Measurements from ENCODE around the gene SSH2.

The SSH2 gene

DNA sequence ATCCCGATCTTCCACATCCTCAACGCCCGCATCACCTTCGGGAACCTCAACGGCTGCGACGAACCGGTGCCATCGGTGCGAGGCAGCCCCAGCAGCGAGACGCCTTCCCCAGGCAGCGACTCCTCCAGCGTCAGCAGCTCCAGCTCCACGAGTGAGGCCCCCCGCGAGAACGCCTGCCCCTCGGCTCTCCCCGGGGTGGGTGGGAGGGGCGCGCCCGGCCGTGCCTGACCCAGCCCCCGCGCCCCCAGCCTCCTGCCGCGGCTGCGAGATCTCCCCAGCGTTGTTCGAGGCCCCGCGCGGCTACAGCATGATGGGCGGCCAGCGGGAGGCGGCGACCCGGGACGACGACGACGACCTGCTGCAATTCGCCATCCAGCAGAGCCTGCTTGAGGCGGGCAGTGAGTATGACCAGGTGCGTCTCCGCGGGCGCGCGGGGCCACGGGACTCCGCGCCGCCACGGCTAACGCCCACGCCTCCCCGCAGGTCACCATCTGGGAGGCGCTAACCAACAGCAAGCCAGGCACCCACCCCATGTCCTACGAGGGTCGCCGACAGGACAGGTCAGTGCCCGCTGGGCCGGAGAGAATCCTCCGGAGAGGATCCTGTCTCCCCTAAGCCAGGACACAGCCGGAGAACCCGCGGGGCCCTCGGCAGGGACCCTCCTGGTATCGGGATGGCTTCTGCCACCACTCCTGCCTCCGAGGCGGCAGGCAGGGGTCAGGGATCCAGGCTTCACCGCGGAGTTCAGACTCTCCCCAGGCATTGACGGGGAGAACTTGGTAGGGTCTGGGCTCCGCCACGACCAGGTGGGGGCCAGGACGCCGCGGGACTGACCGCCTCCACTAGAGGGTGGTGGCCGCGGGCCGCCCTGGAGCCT is 317.4 kb downstream of the SSH2 start:
- Histone ChIP-seq H3K4me3 (ENCODE audit: low read depth in 1 of 2, low read length in 2 of 2) (no peak overlapping the region), H3K4me1 (ENCODE audit: control insufficient read depth in 1 of 2, insufficient read depth in 2 of 2, low read length in 2 of 2) (peaks cover 31 to 40% of the 10 kb centered on the region in 2 donors), H3K36me3 (ENCODE audit: control insufficient read depth in 1 of 2, insufficient read depth in 2 of 2, low read length in 2 of 2) (no peaks in the 10 kb centered on the region), H3K9ac (ENCODE audit: low read depth in 1 of 2, low read length in 2 of 2) (no peak overlapping the region), H3K9me3 (ENCODE audit: control insufficient read depth in 1 of 2, low read length in 2 of 2) (no peaks in the 10 kb centered on the region), H3K27ac (ENCODE audit: low read depth, low read length) (no peak overlapping the region), H3K27me3 (ENCODE audit: control insufficient read depth in 1 of 2, insufficient read depth in 2 of 2, low read length in 2 of 2) (peaks cover 9 to 29% of the 10 kb centered on the region in 2 donors)

DNA sequence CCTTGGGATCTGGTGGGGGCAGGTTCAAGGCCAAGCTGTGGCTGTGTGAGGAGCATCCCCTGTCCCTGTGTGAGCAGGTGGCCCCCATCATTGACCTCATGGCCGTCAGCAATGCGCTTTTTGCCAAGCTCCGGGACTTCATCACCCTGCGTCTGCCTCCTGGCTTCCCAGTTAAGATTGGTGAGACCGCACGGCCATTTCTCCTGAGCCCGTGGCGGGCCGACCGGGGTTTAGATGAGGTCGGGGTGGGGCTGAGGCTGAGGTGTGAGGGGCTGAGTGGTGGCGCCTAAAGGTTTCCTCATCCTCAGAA is 318.0 kb downstream of the SSH2 start:
- Histone ChIP-seq H3K4me3 (ENCODE audit: low read depth in 1 of 2, low read length in 2 of 2) (no peak overlapping the region), H3K36me3 (ENCODE audit: control insufficient read depth in 1 of 2, insufficient read depth in 2 of 2, low read length in 2 of 2) (no peaks in the 10 kb centered on the region), H3K27me3 (ENCODE audit: control insufficient read depth in 1 of 2, insufficient read depth in 2 of 2, low read length in 2 of 2) (peaks cover 9 to 29% of the 10 kb centered on the region in 2 donors), H3K4me1 (ENCODE audit: control insufficient read depth in 1 of 2, insufficient read depth in 2 of 2, low read length in 2 of 2) (peaks cover 25 to 34% of the 10 kb centered on the region in 2 donors), H3K9ac (ENCODE audit: low read depth in 1 of 2, low read length in 2 of 2) (no peak overlapping the region), H3K27ac (ENCODE audit: low read depth, low read length) (no peak overlapping the region), H3K9me3 (ENCODE audit: control insufficient read depth in 1 of 2, low read length in 2 of 2) (no peaks in the 10 kb centered on the region)

DNA sequence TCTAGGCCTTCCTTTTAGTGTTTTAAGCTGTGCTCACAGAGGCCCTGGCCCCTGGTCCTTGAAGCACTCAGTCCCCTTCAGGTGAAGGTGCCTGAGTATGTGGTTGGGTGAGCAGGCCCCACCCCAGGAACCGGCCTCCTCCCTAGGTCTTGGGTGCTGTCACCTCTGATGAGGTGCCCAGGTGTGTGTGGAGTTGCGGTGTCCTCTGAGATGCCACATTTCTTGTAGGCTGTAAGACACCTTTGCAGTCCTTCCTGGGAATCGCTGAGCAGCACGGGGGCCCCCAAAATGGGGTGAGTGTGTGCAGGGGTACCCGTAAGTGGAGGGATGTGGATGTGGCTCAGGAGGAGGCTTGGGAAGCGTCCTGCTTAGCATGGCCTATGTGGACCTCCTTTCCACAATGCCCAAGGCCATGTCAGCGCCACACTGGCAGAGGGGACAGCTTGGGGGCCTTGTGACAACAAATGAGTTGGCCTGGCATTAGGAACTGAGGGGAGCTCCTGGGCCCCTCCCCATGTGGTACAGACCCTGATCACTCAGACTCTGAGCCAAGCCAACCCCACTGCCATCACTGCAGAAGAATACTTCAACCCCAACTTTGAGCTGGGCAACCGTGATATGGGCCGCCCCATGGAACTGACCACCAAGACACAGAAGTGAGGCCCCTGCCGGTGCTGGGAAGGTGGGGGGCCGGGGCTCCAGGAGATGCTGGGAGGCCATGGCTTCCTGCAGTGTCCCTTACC is 318.5 kb downstream of the SSH2 start:
- Histone ChIP-seq H3K9ac (ENCODE audit: low read depth in 1 of 2, low read length in 2 of 2) (no peak overlapping the region), H3K4me3 (ENCODE audit: low read depth in 1 of 2, low read length in 2 of 2) (no peak overlapping the region), H3K27me3 (ENCODE audit: control insufficient read depth in 1 of 2, insufficient read depth in 2 of 2, low read length in 2 of 2) (peaks cover 7 to 23% of the 10 kb centered on the region in 2 donors), H3K27ac (ENCODE audit: low read depth, low read length) (no peak overlapping the region), H3K4me1 (ENCODE audit: control insufficient read depth in 1 of 2, insufficient read depth in 2 of 2, low read length in 2 of 2) (peaks cover 20 to 29% of the 10 kb centered on the region in 2 donors), H3K9me3 (ENCODE audit: control insufficient read depth in 1 of 2, low read length in 2 of 2) (no peaks in the 10 kb centered on the region), H3K36me3 (ENCODE audit: control insufficient read depth in 1 of 2, insufficient read depth in 2 of 2, low read length in 2 of 2) (no peaks in the 10 kb centered on the region)

DNA sequence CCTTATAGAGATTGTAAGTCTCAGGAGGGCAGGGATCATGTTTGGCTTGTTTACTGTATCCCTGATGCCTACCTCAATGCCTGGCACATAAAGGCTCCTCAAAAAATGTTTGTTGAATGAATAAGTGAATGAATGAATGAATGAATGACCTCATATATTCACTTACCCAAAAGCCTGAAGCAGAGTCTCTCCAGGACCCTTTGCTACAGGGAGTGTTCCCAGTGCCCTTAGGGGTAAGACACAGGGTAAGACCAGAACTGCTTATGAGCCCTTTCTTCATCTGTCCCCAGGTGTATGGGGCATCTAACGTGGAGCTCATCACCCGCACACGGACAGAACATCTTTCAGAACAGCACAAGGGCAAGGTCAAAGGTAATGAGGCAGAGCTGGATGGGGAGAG is 319.6 kb downstream of the SSH2 start:
- Histone ChIP-seq H3K9ac (ENCODE audit: low read depth in 1 of 2, low read length in 2 of 2) (no peak overlapping the region), H3K36me3 (ENCODE audit: control insufficient read depth in 1 of 2, insufficient read depth in 2 of 2, low read length in 2 of 2) (no peaks in the 10 kb centered on the region), H3K27me3 (ENCODE audit: control insufficient read depth in 1 of 2, insufficient read depth in 2 of 2, low read length in 2 of 2) (peaks cover 0 to 14% of the 10 kb centered on the region in 2 donors), H3K27ac (ENCODE audit: low read depth, low read length) (no peak overlapping the region), H3K4me3 (ENCODE audit: low read depth in 1 of 2, low read length in 2 of 2) (no peak overlapping the region), H3K9me3 (ENCODE audit: control insufficient read depth in 1 of 2, low read length in 2 of 2) (no peaks in the 10 kb centered on the region), H3K4me1 (ENCODE audit: control insufficient read depth in 1 of 2, insufficient read depth in 2 of 2, low read length in 2 of 2) (peaks cover 14 to 19% of the 10 kb centered on the region in 2 donors)

DNA sequence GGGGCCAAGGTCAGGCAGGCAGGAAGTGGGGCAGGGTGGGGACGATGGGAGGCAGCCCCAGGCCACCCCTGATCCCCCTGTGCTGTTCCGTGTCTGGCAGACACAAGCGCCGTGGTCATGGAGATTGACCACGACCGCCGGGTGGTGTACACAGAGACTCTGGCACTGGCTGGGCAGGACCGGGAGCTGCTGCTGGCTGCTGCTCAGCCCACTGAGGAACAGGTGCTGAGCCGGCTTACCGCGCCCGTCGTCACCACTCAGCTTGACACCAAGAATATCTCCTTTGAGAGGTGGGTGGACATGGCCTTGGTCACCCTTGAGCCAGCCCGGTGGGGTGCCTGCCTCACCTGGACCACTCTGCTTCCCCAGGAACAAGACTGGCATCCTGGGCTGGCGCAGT is 321.0 kb downstream of the SSH2 start:
- no peak overlapping the region for H3K4me3 ChIP-seq (ENCODE audit: low read depth in 1 of 2, low read length in 2 of 2)
- H3K27ac ChIP-seq (ENCODE audit: low read depth, low read length) = no peak overlapping the region
- H3K4me1 ChIP-seq (ENCODE audit: control insufficient read depth in 1 of 2, insufficient read depth in 2 of 2, low read length in 2 of 2) = peaks cover 6% of the 10 kb centered on the region in 2 donors
- peaks cover 0 to 4% of the 10 kb centered on the region in 2 donors for H3K27me3 ChIP-seq (ENCODE audit: control insufficient read depth in 1 of 2, insufficient read depth in 2 of 2, low read length in 2 of 2)
- H3K36me3 ChIP-seq (ENCODE audit: control insufficient read depth in 1 of 2, insufficient read depth in 2 of 2, low read length in 2 of 2) = no peaks in the 10 kb centered on the region
- H3K9ac ChIP-seq (ENCODE audit: low read depth in 1 of 2, low read length in 2 of 2) = no peak overlapping the region
- no peaks in the 10 kb centered on the region for H3K9me3 ChIP-seq (ENCODE audit: control insufficient read depth in 1 of 2, low read length in 2 of 2)

DNA sequence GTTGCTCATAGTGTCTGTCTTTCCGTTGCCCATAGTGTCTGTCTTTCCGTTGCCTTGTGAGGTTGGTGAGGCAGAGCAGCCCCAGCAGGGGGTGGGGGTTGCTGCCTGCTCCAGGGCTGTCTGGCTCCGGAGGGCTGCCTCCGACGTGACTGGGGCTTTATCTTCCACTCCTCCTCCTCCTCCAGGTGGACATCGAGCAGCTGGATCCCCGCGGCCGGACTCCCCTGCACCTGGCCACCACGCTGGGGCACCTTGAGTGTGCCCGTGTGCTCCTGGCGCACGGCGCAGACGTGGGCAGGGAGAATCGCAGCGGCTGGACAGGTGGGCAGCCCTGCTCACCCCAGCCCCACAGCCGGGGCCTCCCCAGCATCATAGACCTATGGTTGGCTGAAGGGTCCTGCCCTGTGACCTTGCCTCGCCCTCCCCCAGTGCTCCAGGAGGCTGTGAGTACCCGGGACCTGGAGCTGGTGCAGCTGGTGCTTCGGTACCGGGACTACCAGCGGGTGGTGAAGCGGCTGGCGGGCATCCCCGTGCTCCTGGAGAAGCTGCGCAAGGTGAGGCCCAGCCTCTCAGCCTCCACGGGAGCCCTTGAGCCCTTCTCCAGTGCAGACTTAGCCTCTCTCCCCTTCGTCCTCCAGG is 322.4 kb downstream of the SSH2 start:
- no peaks in the 10 kb centered on the region for H3K4me1 ChIP-seq (ENCODE audit: control insufficient read depth in 1 of 2, insufficient read depth in 2 of 2, low read length in 2 of 2)
- no peaks in the 10 kb centered on the region for H3K27me3 ChIP-seq (ENCODE audit: control insufficient read depth in 1 of 2, insufficient read depth in 2 of 2, low read length in 2 of 2)
- no peaks in the 10 kb centered on the region for H3K36me3 ChIP-seq (ENCODE audit: control insufficient read depth in 1 of 2, insufficient read depth in 2 of 2, low read length in 2 of 2)
- no peaks in the 10 kb centered on the region for H3K9me3 ChIP-seq (ENCODE audit: control insufficient read depth in 1 of 2, low read length in 2 of 2)
- no peak overlapping the region for H3K4me3 ChIP-seq (ENCODE audit: low read depth in 1 of 2, low read length in 2 of 2)
- H3K27ac ChIP-seq (ENCODE audit: low read depth, low read length) = no peak overlapping the region
- H3K9ac ChIP-seq (ENCODE audit: low read depth in 1 of 2, low read length in 2 of 2) = no peak overlapping the region

DNA sequence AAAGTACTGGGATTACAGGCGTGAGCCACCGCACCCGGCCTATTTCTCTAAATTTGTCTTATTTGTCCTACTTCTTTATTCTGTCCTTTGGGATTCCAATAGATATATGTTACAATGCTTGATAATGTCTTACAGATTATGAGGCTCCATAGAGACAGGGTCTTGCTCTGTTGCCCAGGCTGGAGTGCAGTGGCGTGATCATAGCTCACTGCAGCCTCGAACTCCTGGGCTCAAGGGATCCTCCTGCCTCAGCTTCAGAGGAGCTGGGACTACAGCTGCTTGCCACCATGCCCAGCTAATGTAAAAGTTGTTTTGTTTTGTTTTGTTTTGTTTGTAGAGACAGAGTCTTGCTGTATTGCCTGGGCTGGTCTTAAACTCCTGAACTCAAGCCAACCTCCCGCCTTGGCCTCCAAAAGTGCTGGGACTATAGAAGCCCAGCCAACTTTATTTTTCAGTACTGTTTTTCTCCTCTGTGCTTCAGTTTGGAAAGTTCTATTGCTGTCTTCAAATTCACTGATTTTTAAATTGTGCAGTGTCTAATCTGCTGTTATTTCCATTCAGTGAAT is 326.8 kb downstream of the SSH2 start:
- Histone ChIP-seq H3K27me3 (ENCODE audit: control insufficient read depth in 1 of 2, insufficient read depth in 2 of 2, low read length in 2 of 2) (no peaks in the 10 kb centered on the region), H3K36me3 (ENCODE audit: control insufficient read depth in 1 of 2, insufficient read depth in 2 of 2, low read length in 2 of 2) (no peaks in the 10 kb centered on the region), H3K27ac (ENCODE audit: low read depth, low read length) (no peak overlapping the region), H3K9ac (ENCODE audit: low read depth in 1 of 2, low read length in 2 of 2) (no peak overlapping the region), H3K4me3 (ENCODE audit: low read depth in 1 of 2, low read length in 2 of 2) (no peak overlapping the region), H3K9me3 (ENCODE audit: control insufficient read depth in 1 of 2, low read length in 2 of 2) (no peaks in the 10 kb centered on the region), H3K4me1 (ENCODE audit: control insufficient read depth in 1 of 2, insufficient read depth in 2 of 2, low read length in 2 of 2) (no peaks in the 10 kb centered on the region)

DNA sequence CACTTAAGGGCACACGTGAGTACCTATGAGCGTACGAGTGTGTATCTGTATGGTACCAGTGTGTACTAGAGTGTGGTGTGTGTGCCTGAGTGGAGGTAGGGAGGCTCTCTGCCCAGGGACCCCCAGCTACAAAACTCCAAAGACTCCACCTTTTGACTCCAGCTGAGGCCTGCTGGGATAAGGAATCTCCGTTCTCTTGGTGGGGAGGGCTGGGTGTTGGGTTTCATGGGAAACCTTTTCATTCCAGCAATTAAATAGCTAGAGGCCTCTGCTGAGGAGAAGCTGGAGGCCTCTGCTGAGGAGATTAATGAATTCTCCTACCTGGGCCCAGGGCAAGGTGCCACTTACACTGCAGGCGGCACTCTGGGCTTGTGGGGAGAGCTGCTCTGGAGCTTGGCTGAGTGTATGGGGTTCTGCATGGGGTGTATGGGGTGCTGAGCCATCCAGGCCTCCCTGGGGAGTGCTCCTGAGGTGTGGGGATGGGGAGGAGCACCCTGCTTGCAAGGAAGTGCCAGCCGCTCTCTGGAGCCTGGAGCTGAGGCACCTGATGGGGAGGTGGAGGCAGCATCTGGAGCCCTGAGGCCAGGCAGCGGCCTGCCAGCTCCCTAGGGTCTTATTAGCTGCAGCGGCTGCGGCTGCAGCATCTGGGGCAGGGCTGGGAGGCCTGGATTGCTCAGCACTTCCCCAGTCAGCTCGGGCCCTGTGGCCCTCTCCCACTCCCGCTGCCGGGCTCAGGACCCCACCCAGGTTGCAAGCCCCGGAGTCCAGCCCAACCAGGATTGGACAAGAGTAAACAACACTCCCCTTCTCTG is 332.5 kb downstream of the SSH2 start:
- peaks cover 3 to 9% of the 10 kb centered on the region in 2 donors for H3K4me1 ChIP-seq (ENCODE audit: control insufficient read depth in 1 of 2, insufficient read depth in 2 of 2, low read length in 2 of 2)
- H3K4me3 ChIP-seq (ENCODE audit: low read depth in 1 of 2, low read length in 2 of 2) = no peak overlapping the region
- H3K27me3 ChIP-seq (ENCODE audit: control insufficient read depth in 1 of 2, insufficient read depth in 2 of 2, low read length in 2 of 2) = no peaks in the 10 kb centered on the region
- no peaks in the 10 kb centered on the region for H3K36me3 ChIP-seq (ENCODE audit: control insufficient read depth in 1 of 2, insufficient read depth in 2 of 2, low read length in 2 of 2)
- H3K9ac ChIP-seq (ENCODE audit: low read depth in 1 of 2, low read length in 2 of 2) = no peak overlapping the region
- no peak overlapping the region for H3K27ac ChIP-seq (ENCODE audit: low read depth, low read length)
- H3K9me3 ChIP-seq (ENCODE audit: control insufficient read depth in 1 of 2, low read length in 2 of 2) = no peaks in the 10 kb centered on the region

DNA sequence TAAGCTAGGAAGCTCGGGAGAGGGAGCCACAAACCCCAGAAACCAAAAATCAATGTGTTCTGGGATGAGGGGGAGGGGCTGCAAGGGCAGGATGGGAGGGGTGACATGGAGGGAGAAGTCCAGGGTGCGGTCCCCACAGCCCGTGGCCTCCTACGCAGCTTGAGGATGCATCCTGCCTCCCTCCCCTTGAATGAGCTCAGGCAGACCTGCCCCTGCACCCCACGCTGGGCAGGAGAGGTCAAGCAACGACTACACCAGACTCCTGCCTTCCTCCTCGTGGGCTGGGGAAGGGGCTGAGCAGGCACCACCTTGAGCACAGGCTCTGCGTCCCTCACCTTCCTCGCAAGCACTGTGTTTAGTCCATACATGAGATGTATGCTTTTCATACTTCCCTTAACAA is 333.2 kb downstream of the SSH2 start:
- Histone ChIP-seq H3K27ac (ENCODE audit: low read depth, low read length) (no peak overlapping the region), H3K27me3 (ENCODE audit: control insufficient read depth in 1 of 2, insufficient read depth in 2 of 2, low read length in 2 of 2) (no peaks in the 10 kb centered on the region), H3K9me3 (ENCODE audit: control insufficient read depth in 1 of 2, low read length in 2 of 2) (no peaks in the 10 kb centered on the region), H3K36me3 (ENCODE audit: control insufficient read depth in 1 of 2, insufficient read depth in 2 of 2, low read length in 2 of 2) (no peaks in the 10 kb centered on the region), H3K9ac (ENCODE audit: low read depth in 1 of 2, low read length in 2 of 2) (no peak overlapping the region), H3K4me1 (ENCODE audit: control insufficient read depth in 1 of 2, insufficient read depth in 2 of 2, low read length in 2 of 2) (peaks cover 11 to 17% of the 10 kb centered on the region in 2 donors), H3K4me3 (ENCODE audit: low read depth in 1 of 2, low read length in 2 of 2) (no peak overlapping the region)

Data from duodenal mucosa (tissue), 2 donors.